ENCODE measurements around the gene AKR1D1. TPM values are rescaled to one million over a fixed set of nuclear protein-coding genes. Genes with fewer than 3 reads are reported as not detected.

AKR1D1 gene
- total and polyA plus RNA-seq, 10 of the 15 experiments (the other 5 are each of a cell fraction or from before 2014, with no cell fraction given) = 0.09 to 0.34 TPM; not detected in 8

DNA sequence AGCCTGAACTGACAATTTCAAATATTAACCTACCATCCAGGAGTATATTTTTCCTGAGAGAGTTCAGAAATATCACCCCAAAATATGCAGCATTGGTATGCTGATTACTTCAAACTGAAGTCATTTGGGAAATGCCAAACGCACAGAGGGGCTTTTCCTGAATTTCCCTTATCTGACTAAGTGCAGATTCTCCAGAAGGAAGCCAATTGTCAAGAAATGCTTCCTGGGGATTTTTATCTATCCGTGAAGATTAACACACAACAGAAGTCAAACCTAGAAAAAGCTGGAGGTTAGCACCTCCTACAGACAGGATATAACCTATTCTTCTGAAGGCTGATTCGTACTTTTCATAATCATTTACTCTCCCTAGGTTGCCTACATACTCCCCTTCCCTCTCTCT lies 91.0 kb downstream of the AKR1D1 start (continued):
- TF ChIP-seq RELB (IDR thresholded peaks at IDR 0.05; ENCODE audit: low read depth) = no peak
- no peak for TF ChIP-seq JUNB (IDR thresholded peaks at IDR 0.05)

- Histone ChIP-seq H3K4me3 (no peak overlapping the region), H3K79me2 (ENCODE audit: control insufficient read depth, insufficient read depth, low read length) (no peaks in the 10 kb centered on the region), H3K9me3 (replicated peaks; ENCODE audit: control insufficient read depth, insufficient read depth, low read length) (peaks cover 11% of the 10 kb centered on the region), H3K36me3 (ENCODE audit: control insufficient read depth in 2 of 2, insufficient read depth in 2 of 2, low read length in 1 of 2) (no peaks in the 10 kb centered on the region), H3K27ac (ENCODE audit: control insufficient read depth, insufficient read depth) (no peak overlapping the region), H3K9ac (ENCODE audit: control insufficient read depth, insufficient read depth, low read length) (no peak overlapping the region), H3K4me2 (ENCODE audit: control insufficient read depth, insufficient read depth) (no peak overlapping the region), H3K27me3 (replicated peaks in 1 of 2; ENCODE audit: control insufficient read depth in 2 of 2, insufficient read depth in 2 of 2, low read length in 1 of 2) (no peaks in the 10 kb centered on the region), H3K4me1 (ENCODE audit: control insufficient read depth, insufficient read depth, low read length) (peaks cover 15% of the 10 kb centered on the region), H4K20me1 (ENCODE audit: control insufficient read depth, insufficient read depth) (no peaks in the 10 kb centered on the region), H2AFZ (ENCODE audit: control insufficient read depth, low read depth, low read length) (no peak overlapping the region)
- FAIRE-seq (no peak), DNase-seq (ENCODE audit: low read depth, low spot score) (no peak), ATAC-seq (peak; percentile 13; the same call in 1 of the 3 replicates)
- in situ Hi-C loops (cut with MboI) (no loop called here), intact Hi-C loops (cut with micrococcal nuclease; ENCODE audit: unreplicated experiment) (loop anchor here (10.0 kb wide), 1 partner anchor 377 kb away; no protein-coding TSS in a partner anchor)
- ChIA-PET RAD21 (ENCODE audit: unreplicated experiment) (no interaction called here), POLR2A (no interaction called here), SMC1A (ENCODE audit: uncharacterized antibody, unreplicated experiment) (no interaction called here), CTCF (interaction anchor here (2.3 kb wide), 1 partner anchor 571 kb away, joined by 14 read pairs; no protein-coding TSS in a partner anchor)
- 94% methylated on average over 1 of the region's 1 CpG for WGBS (ENCODE audit: insufficient coverage, insufficient replicate concordance, low lambda C conversion rate, missing lambda C conversion rate)
- BruUV-seq (replicated peaks) = no TSS peak
- TF ChIP-seq, protein P1, sequence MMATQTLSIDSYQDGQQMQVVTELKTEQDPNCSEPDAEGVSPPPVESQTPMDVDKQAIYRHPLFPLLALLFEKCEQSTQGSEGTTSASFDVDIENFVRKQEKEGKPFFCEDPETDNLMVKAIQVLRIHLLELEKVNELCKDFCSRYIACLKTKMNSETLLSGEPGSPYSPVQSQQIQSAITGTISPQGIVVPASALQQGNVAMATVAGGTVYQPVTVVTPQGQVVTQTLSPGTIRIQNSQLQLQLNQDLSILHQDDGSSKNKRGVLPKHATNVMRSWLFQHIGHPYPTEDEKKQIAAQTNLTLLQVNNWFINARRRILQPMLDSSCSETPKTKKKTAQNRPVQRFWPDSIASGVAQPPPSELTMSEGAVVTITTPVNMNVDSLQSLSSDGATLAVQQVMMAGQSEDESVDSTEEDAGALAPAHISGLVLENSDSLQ (IDR thresholded peaks at IDR 0.05) = peak; percentile 79
- no peak for TF ChIP-seq SUZ12 (IDR thresholded peaks at IDR 0.05; ENCODE audit: unreplicated experiment)
- TF ChIP-seq ZBTB33 (IDR thresholded peaks at IDR 0.05) = no peak
- no peak for TF ChIP-seq MYB (IDR thresholded peaks at IDR 0.05; ENCODE audit: borderline replicate concordance, low read depth, low read length)
- no peak for TF ChIP-seq RB1 (IDR thresholded peaks at IDR 0.05; ENCODE audit: borderline replicate concordance)
- TF ChIP-seq BMI1 (IDR thresholded peaks at IDR 0.05; ENCODE audit: borderline replicate concordance) = no peak
- TF ChIP-seq YY1 (IDR thresholded peaks at IDR 0.05; ENCODE audit: low read depth, low read length) = no peak
- TF ChIP-seq EZH2 (IDR thresholded peaks at IDR 0.05; ENCODE audit: borderline replicate concordance, control insufficient read depth, low read depth, low read length) = no peak
- TF ChIP-seq FOS (IDR thresholded peaks at IDR 0.05; ENCODE audit: borderline replicate concordance, extremely low read depth, insufficient read length) = no peak
- TF ChIP-seq, protein P2, sequence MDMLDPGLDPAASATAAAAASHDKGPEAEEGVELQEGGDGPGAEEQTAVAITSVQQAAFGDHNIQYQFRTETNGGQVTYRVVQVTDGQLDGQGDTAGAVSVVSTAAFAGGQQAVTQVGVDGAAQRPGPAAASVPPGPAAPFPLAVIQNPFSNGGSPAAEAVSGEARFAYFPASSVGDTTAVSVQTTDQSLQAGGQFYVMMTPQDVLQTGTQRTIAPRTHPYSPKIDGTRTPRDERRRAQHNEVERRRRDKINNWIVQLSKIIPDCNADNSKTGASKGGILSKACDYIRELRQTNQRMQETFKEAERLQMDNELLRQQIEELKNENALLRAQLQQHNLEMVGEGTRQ (IDR thresholded peaks at IDR 0.05; ENCODE audit: borderline replicate concordance, low read depth, low read length) = no peak
- TF ChIP-seq RELA (IDR thresholded peaks at IDR 0.05; ENCODE audit: borderline replicate concordance, partially characterized antibody) = no peak
- no peak for TF ChIP-seq ZNF207 (IDR thresholded peaks at IDR 0.05; ENCODE audit: borderline replicate concordance)
- no peak for TF ChIP-seq MXI1 (IDR thresholded peaks at IDR 0.05; ENCODE audit: low read depth, low read length)
- TF ChIP-seq SREBF2 (IDR thresholded peaks at IDR 0.05; ENCODE audit: low read length) = no peak
- TF ChIP-seq, protein P3, sequence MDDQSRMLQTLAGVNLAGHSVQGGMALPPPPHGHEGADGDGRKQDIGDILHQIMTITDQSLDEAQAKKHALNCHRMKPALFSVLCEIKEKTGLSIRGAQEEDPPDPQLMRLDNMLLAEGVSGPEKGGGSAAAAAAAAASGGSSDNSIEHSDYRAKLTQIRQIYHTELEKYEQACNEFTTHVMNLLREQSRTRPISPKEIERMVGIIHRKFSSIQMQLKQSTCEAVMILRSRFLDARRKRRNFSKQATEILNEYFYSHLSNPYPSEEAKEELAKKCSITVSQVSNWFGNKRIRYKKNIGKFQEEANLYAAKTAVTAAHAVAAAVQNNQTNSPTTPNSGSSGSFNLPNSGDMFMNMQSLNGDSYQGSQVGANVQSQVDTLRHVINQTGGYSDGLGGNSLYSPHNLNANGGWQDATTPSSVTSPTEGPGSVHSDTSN (IDR thresholded peaks at IDR 0.05; ENCODE audit: insufficient replicate concordance, low read depth, low read length) = peak; percentile 47
These were observed 91.6 kb downstream of the AKR1D1 start for GRCh38 chr7:138167869-138168296.

Data from GM12878 (cell line).